Neuronal stem cell (in vitro differentiated cells): ENCODE data around the gene LCE6A.

Source experiments
- DNase-seq: peaks from one replicate; pipeline ENCODE4 v3.0.0-alpha.2; 2013; ENCODE audit warnings: low spot score
- H2AFZ ChIP-seq: one replicate; pipeline ENCODE4 v1.6.1; 2013; ENCODE audit warnings: mild to moderate bottlenecking, low read length, inconsistent platforms
- H2AK5ac ChIP-seq: 2 replicates; pipeline ENCODE4 v1.6.1; 2013; ENCODE audit warnings: low read depth, mild to moderate bottlenecking, inconsistent platforms, low read length, moderate library complexity, mixed read lengths
- H2BK120ac ChIP-seq: 2 replicates; pipeline ENCODE4 v1.6.1; 2013; ENCODE audit warnings: low read depth, mild to moderate bottlenecking, inconsistent platforms, low read length, moderate library complexity, mixed read lengths
- H2BK12ac ChIP-seq: one replicate; pipeline ENCODE4 v1.6.1; 2013; ENCODE audit warnings: low read length, inconsistent platforms
- H2BK15ac ChIP-seq: 2 replicates; pipeline ENCODE4 v1.6.1; 2013; ENCODE audit warnings: mild to moderate bottlenecking, low read length, inconsistent platforms, mixed read lengths
- H2BK5ac ChIP-seq: one replicate; pipeline ENCODE4 v1.6.1; 2013; ENCODE audit warnings: inconsistent platforms, mild to moderate bottlenecking, low read length, moderate library complexity
- H3K14ac ChIP-seq: one replicate; pipeline ENCODE4 v1.6.1; 2013; ENCODE audit warnings: low read length, inconsistent platforms
- H3K18ac ChIP-seq: 2 replicates; pipeline ENCODE4 v1.6.1; 2013; ENCODE audit warnings: low read length, inconsistent platforms
- H3K23ac ChIP-seq: 2 replicates; pipeline ENCODE4 v1.6.1; 2013; ENCODE audit warnings: low read depth, mild to moderate bottlenecking, mixed read lengths, low read length, inconsistent platforms; ENCODE audit not compliant: poor library complexity
- H3K27ac ChIP-seq: replicated peaks from 3 replicates; pipeline ENCODE4 v1.5.1; 2013; ENCODE audit warnings: low read length, inconsistent platforms
- H3K27me3 ChIP-seq, 3 experiments: 2 replicates each; pipeline ENCODE4 v1.6.1; 2013; ENCODE audit warnings: low read length in 3 of 3, mild to moderate bottlenecking in 2 of 3, inconsistent platforms in 1 of 3, low read depth in 1 of 3, mixed read lengths in 1 of 3, moderate library complexity in 1 of 3; ENCODE audit not compliant: control insufficient read depth in 3 of 3, insufficient read depth in 3 of 3
- H3K36me3 ChIP-seq, 2 donors: replicated peaks in 1 of 2; 2 replicates each; pipeline ENCODE4 v1.6.1; 2013; ENCODE audit warnings: low read length in 2 of 2; ENCODE audit not compliant: control insufficient read depth in 2 of 2, insufficient read depth in 2 of 2
- H3K4ac ChIP-seq: 2 replicates; pipeline ENCODE4 v1.6.1; 2013; ENCODE audit warnings: inconsistent platforms, mild to moderate bottlenecking, low read length, moderate library complexity
- H3K4me1 ChIP-seq, 2 donors: 1 replicate in 1 of 2; 2 replicates in 1 of 2; pipeline ENCODE4 v1.6.1; 2013; ENCODE audit warnings: low read length in 2 of 2, low read depth in 1 of 2; ENCODE audit not compliant: control insufficient read depth in 2 of 2, insufficient read depth in 1 of 2
- H3K4me2 ChIP-seq: one replicate; pipeline ENCODE4 v1.6.1; 2013; ENCODE audit warnings: mild to moderate bottlenecking, low read length, inconsistent platforms; ENCODE audit not compliant: insufficient read depth, poor library complexity, severe bottlenecking
- H3K4me3 ChIP-seq, 2 donors: 2 replicates each; pipeline ENCODE4 v1.5.1; 2013; ENCODE audit warnings: low read length in 2 of 2, mild to moderate bottlenecking in 2 of 2, inconsistent platforms in 1 of 2, moderate library complexity in 1 of 2
- H3K79me1 ChIP-seq: one replicate; pipeline ENCODE4 v1.6.1; 2013; ENCODE audit warnings: low read depth, mild to moderate bottlenecking, inconsistent platforms, low read length, moderate library complexity
- H3K9ac ChIP-seq: one replicate; pipeline ENCODE4 v1.6.1; 2013; ENCODE audit warnings: mild to moderate bottlenecking, low read depth, low read length, inconsistent platforms; ENCODE audit not compliant: poor library complexity
- H3K9me3 ChIP-seq, 2 donors: replicated peaks in 1 of 2; 2 replicates each; pipeline versions ENCODE3 to v1.6.1; 2013; ENCODE audit warnings: low read length in 2 of 2, mild to moderate bottlenecking in 2 of 2, inconsistent platforms in 1 of 2, low read depth in 1 of 2, mixed read lengths in 1 of 2, moderate library complexity in 1 of 2; ENCODE audit not compliant: control insufficient read depth in 2 of 2, insufficient read depth in 1 of 2
- H4K8ac ChIP-seq: one replicate; pipeline ENCODE4 v1.6.1; 2013; ENCODE audit warnings: low read depth, mild to moderate bottlenecking, inconsistent platforms, low read length, moderate library complexity
- H4K91ac ChIP-seq: one replicate; pipeline ENCODE4 v1.6.1; 2013; ENCODE audit warnings: low read length, low read depth, mild to moderate bottlenecking, inconsistent platforms; ENCODE audit not compliant: poor library complexity
- WGBS, 2 donors: extraction: QIAGEN DNeasy Blood & Tissue Kit; methylation state at CpG; one replicate each; pipeline ENCODE4 v1.1.7; 2013; ENCODE audit warnings: missing lambda C conversion rate in 2 of 2, mixed read lengths in 1 of 2; ENCODE audit not compliant: insufficient read length in 2 of 2, insufficient replicate concordance in 1 of 2; ENCODE audit errors: extremely low coverage in 2 of 2; 5-methylcytosine and 5-hydroxymethylcytosine counted together

The LCE6A gene

GRCh38 chr1:152823294-152823693, 19.4 kb upstream of the LCE6A start:
- H3K18ac ChIP-seq = no peak overlapping the region
- WGBS, 2 donors = no CpG with 5 or more reads among the region's 5 CpGs
- peaks cover 0 to 12% of the 10 kb centered on the region in 2 donors for H3K9me3 ChIP-seq
- H3K27ac ChIP-seq = no peak overlapping the region
- H2BK120ac ChIP-seq = no peak overlapping the region
- H3K27me3 ChIP-seq = no peaks in the 10 kb centered on the region
- H3K36me3 ChIP-seq = no peaks in the 10 kb centered on the region
- no peak overlapping the region for H3K4me2 ChIP-seq
- no peak overlapping the region for H2BK5ac ChIP-seq
- H3K79me1 ChIP-seq = no peaks in the 10 kb centered on the region
- H3K23ac ChIP-seq = no peak overlapping the region
- no peak overlapping the region for H4K8ac ChIP-seq
- no peak overlapping the region for H3K4me3 ChIP-seq
- no peak overlapping the region for H2BK15ac ChIP-seq
- no peak for DNase-seq
- H3K4ac ChIP-seq = no peak overlapping the region
- no peak overlapping the region for H4K91ac ChIP-seq
- no peak overlapping the region for H2AK5ac ChIP-seq
- H2AFZ ChIP-seq = no peak overlapping the region
- H3K14ac ChIP-seq = no peak overlapping the region
- no peaks in the 10 kb centered on the region for H3K4me1 ChIP-seq
- no peak overlapping the region for H2BK12ac ChIP-seq
- H3K9ac ChIP-seq = no peak overlapping the region

- Histone ChIP-seq H2BK120ac (no peak overlapping the region), H3K23ac (no peak overlapping the region), H3K36me3 (no peaks in the 10 kb centered on the region), H3K4me2 (no peak overlapping the region), H3K18ac (no peak overlapping the region), H3K4me3 (no peak overlapping the region), H3K9ac (no peak overlapping the region), H4K8ac (no peak overlapping the region), H3K4ac (no peak overlapping the region), H3K4me1 (no peaks in the 10 kb centered on the region), H3K14ac (no peak overlapping the region), H3K27me3 (no peaks in the 10 kb centered on the region), H3K9me3 (peaks cover 0 to 8% of the 10 kb centered on the region in 2 donors), H2AK5ac (no peak overlapping the region), H2BK15ac (no peak overlapping the region), H4K91ac (no peak overlapping the region), H3K27ac (no peak overlapping the region), H3K79me1 (no peaks in the 10 kb centered on the region), H2BK12ac (no peak overlapping the region), H2AFZ (no peak overlapping the region), H2BK5ac (no peak overlapping the region)
- DNase-seq = no peak
Observed at GRCh38 chr1:152824964-152825363, 17.7 kb upstream of the LCE6A start.

- no peak within 1 kb of the TSS for H2BK120ac ChIP-seq
- no peak within 1 kb of the TSS for H3K27ac ChIP-seq
- H3K9me3 ChIP-seq = peaks cover 0 to 8% of the 10 kb centered on the region in 2 donors
- no peak within 1 kb of the TSS for H3K14ac ChIP-seq
- no peaks in the 10 kb centered on the region for H3K36me3 ChIP-seq
- H4K8ac ChIP-seq = no peak within 1 kb of the TSS
- H3K18ac ChIP-seq = no peak within 1 kb of the TSS
- no peak within 1 kb of the TSS for H3K4ac ChIP-seq
- no peaks in the 10 kb centered on the region for H3K4me1 ChIP-seq
- H3K79me1 ChIP-seq = no peaks in the 10 kb centered on the region
- no peak within 1 kb of the TSS for H2AK5ac ChIP-seq
- H2BK12ac ChIP-seq = no peak within 1 kb of the TSS
- no CpG with 5 or more reads among the region's 2 CpGs for WGBS, 2 donors
- H2AFZ ChIP-seq = no peak within 1 kb of the TSS
- H2BK15ac ChIP-seq = no peak within 1 kb of the TSS
- H4K91ac ChIP-seq = no peak within 1 kb of the TSS
- H3K27me3 ChIP-seq = no peaks in the 10 kb centered on the region
- H2BK5ac ChIP-seq = no peak within 1 kb of the TSS
- no peak within 1 kb of the TSS for H3K23ac ChIP-seq
- H3K4me2 ChIP-seq = no peak within 1 kb of the TSS
- H3K9ac ChIP-seq = no peak within 1 kb of the TSS
- no peak for DNase-seq
- no peak within 1 kb of the TSS for H3K4me3 ChIP-seq
Observed at GRCh38 chr1:152827173-152827572, 15.5 kb upstream of the LCE6A start, which contains the start of gene LCE1A. TSS of gene LCE1A (plus strand) at chr1:152827473. CDS start at chr1:152827473, 0 bp downstream.

- Histone ChIP-seq H2BK5ac (no peak overlapping the region), H3K4me1 (no peaks in the 10 kb centered on the region), H3K9me3 (peaks cover 0 to 8% of the 10 kb centered on the region in 2 donors)
Observed at GRCh38 chr1:152836870-152837269, 5.8 kb upstream of the LCE6A start.

More at GRCh38 chr1:152836870-152837269, 5.8 kb upstream of the LCE6A start:
- H3K14ac ChIP-seq = no peak overlapping the region
- H3K9ac ChIP-seq = no peak overlapping the region
- H3K27ac ChIP-seq = no peak overlapping the region
- no peak overlapping the region for H2AFZ ChIP-seq
- no peak overlapping the region for H3K18ac ChIP-seq
- no peak overlapping the region for H2AK5ac ChIP-seq
- H3K4ac ChIP-seq = no peak overlapping the region
- no peak overlapping the region for H2BK12ac ChIP-seq
- no peak overlapping the region for H3K4me3 ChIP-seq
- WGBS, 2 donors = no CpG with 5 or more reads among the region's 2 CpGs
- no peak overlapping the region for H2BK120ac ChIP-seq
- no peak overlapping the region for H2BK15ac ChIP-seq
- no peak overlapping the region for H4K91ac ChIP-seq
- H3K23ac ChIP-seq = no peak overlapping the region
- H4K8ac ChIP-seq = no peak overlapping the region
- H3K27me3 ChIP-seq = no peaks in the 10 kb centered on the region
- H3K79me1 ChIP-seq = no peaks in the 10 kb centered on the region
- no peaks in the 10 kb centered on the region for H3K36me3 ChIP-seq
- DNase-seq = no peak
- H3K4me2 ChIP-seq = no peak overlapping the region
